Right atrium auricular region (tissue), 2 donors: ENCODE results near the gene PKP4. TPM values are rescaled to one million over a fixed set of nuclear protein-coding genes. Genes with fewer than 3 reads are reported as not detected.
A peak's percentile ranks its signal among the peaks of the same experiment; 100 is the strongest.

Experiments used
- DNase-seq: peaks from one replicate; pipeline ENCODE4 v3.0.0-alpha.2; 2019; ENCODE audit warnings: low spot score
- H3K27ac ChIP-seq, 2 donors: fragments of 200-600 bp; sonication (generic); 1 replicate in 1 of 2; 2 replicates in 1 of 2; pipeline ENCODE4 v1.5.1; 2016 to 2019
- H3K27me3 ChIP-seq, 2 donors: fragments of 200-600 bp; sonication (generic); one replicate each; pipeline versions ENCODE4 v1.5.1 to v1.6.0; 2017 to 2019
- H3K36me3 ChIP-seq: fragments of 200-600 bp; sonication (generic); one replicate; pipeline ENCODE4 v1.5.1; 2016
- H3K4me1 ChIP-seq, 2 donors: fragments of 200-600 bp; sonication (generic); one replicate each; pipeline versions ENCODE4 v1.5.1 to v1.6.0; 2017 to 2019
- H3K4me3 ChIP-seq, 2 donors: fragments of 200-600 bp; sonication (generic); 1 replicate in 1 of 2; 2 replicates in 1 of 2; pipeline ENCODE4 v1.5.1; 2017 to 2019; ENCODE audit warnings: mild to moderate bottlenecking in 1 of 2, moderate library complexity in 1 of 2
- H3K9me3 ChIP-seq, 2 donors: fragments of 200-600 bp; sonication (generic); one replicate each; pipeline ENCODE4 v1.5.1; 2019
- CTCF ChIP-seq, 2 donors: fragments of 200-600 bp; sonication (generic); IDR thresholded peaks; one replicate each; pipeline ENCODE4 v1.5.1; 2019; ENCODE audit warnings: antibody characterized with exemption in 2 of 2
- total RNA-seq, 2 donors: library from RNA; depleted of rRNA; stranded (reverse); fragments of >200 nt; gene quantifications; one replicate each; pipeline ENCODE4 v1.1.0, GENCODE V29; 2016

Gene PKP4
- total RNA-seq, 2 donors from 2014 or later, result 36.2 to 39.2 TPM

DNA sequence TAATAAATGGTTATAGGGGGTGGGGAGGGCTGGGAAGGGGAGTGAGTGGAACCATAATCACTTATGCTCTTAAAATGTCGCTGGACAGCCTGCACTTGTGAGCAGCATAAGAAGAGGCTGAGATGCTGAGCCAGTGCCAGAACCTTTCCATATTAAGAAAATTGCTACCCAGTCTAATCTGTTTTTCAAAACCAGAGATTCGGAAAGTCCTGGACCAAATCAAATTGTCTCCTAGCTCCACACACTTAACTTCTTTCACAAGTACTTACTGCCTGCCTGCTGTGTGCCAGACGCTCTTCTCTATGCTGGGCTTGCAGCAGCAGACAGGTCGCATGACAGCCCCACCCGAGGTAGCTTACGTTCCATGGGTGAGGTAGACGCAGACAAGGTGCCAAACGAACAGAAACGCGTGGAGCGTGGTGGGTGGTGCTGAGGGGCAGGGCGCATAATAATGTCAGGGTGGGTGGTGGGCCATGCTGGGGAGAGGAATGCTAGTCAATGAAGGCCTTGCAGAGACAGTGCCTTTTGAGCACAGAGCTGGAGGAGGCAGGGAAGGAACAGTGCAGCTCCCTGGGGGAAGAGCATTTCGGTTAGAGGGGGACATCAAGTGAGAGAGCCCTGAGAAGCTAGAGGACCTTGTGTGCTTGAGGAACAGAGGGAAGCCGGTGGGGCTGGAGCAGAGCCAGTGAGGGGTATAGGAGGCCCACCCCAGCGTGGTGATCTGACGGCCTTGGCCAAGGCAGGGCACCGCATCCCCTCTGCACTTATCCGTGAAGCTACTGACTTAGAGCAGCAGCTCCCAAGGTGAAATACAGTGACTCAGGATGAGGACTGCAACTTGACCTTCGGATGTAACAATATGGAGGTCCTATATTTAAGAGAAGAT is 214.9 kb downstream of the PKP4 start:
- H3K27ac ChIP-seq, result peak overlapping the region; percentile 25 to 56
- peaks cover 25% of the 10 kb centered on the region for H3K36me3 ChIP-seq

GRCh38 chr2:158676295-158676694 is 219.5 kb downstream of the PKP4 start:
- DNase-seq, result no peak
- Histone ChIP-seq H3K9me3 (no peaks in the 10 kb centered on the region), H3K4me1 (peaks cover 0 to 25% of the 10 kb centered on the region in 2 donors), H3K36me3 (peaks cover 41% of the 10 kb centered on the region), H3K4me3 (no peak overlapping the region), H3K27ac (peak overlapping the region; percentile 2 to 10), H3K27me3 (no peaks in the 10 kb centered on the region)
- no peak for TF ChIP-seq CTCF (IDR thresholded peaks at IDR 0.05)

More for the DNA sequence above, 214.9 kb downstream of the PKP4 start:
- no peaks in the 10 kb centered on the region for H3K27me3 ChIP-seq
- H3K4me1 ChIP-seq, result peaks cover 0 to 43% of the 10 kb centered on the region in 2 donors
- H3K9me3 ChIP-seq, result no peaks in the 10 kb centered on the region
- no peak overlapping the region for H3K4me3 ChIP-seq
- DNase-seq, result no peak
- TF ChIP-seq CTCF (IDR thresholded peaks at IDR 0.05), result no peak

- TF ChIP-seq CTCF (IDR thresholded peaks at IDR 0.05), result no peak
- no peaks in the 10 kb centered on the region for H3K9me3 ChIP-seq
- H3K4me1 ChIP-seq, result peaks cover 0 to 21% of the 10 kb centered on the region in 2 donors
- DNase-seq, result no peak
- H3K36me3 ChIP-seq, result peaks cover 41% of the 10 kb centered on the region
- H3K27ac ChIP-seq, result peak overlapping the region; percentile 2 to 10
- H3K27me3 ChIP-seq, result no peaks in the 10 kb centered on the region
- H3K4me3 ChIP-seq, result no peak overlapping the region
Measured at GRCh38 chr2:158676696-158677095, 219.9 kb downstream of the PKP4 start.

DNA sequence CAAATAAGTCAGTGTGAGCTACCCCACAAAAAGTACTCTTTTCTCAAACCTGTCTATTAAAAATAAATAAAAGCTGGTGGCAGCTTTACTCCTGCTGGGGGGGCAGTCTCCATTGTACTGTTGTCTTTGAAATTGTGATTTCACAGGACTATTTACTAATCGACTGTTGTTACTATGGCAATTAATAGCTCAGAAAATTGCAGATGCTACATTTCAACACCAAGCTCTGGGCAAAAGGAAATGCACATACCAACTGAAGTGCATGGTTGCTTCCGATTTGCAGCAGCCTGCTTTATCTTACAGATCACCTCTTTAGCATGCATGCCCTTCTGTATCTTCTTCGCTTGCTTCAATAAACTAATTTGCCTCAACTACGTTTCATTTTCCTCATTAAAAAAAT is 220.8 kb downstream of the PKP4 start:
- Histone ChIP-seq H3K36me3 (peaks cover 41% of the 10 kb centered on the region), H3K27me3 (no peaks in the 10 kb centered on the region), H3K9me3 (no peaks in the 10 kb centered on the region), H3K4me1 (peaks cover 0 to 19% of the 10 kb centered on the region in 2 donors), H3K4me3 (no peak overlapping the region), H3K27ac (no peak overlapping the region)
- DNase-seq, result no peak
- no peak for TF ChIP-seq CTCF (IDR thresholded peaks at IDR 0.05)

DNA sequence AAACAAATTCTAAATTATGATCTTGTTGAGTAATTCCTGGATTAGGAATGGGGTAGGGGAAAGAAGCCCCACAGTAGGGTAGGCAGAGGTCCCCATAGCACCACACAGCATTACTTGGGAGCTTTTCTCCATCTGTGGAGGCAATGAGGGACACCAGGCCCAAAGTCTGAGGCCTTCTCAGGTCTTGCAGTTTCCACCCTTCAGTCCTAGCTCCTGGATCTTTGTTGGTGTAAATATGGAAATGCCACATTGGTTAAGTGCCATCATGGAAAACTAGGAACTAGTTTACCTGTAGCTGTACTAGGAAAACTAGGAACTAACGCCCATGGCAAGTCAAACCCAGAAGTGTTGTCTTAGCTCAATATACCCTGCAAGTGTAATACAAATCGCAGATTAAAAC is 225.1 kb downstream of the PKP4 start:
- no peak overlapping the region for H3K27ac ChIP-seq
- H3K4me3 ChIP-seq, result no peak overlapping the region
- peaks cover 20% of the 10 kb centered on the region for H3K36me3 ChIP-seq
- no peak for TF ChIP-seq CTCF (IDR thresholded peaks at IDR 0.05)
- peaks cover 0 to 27% of the 10 kb centered on the region in 2 donors for H3K4me1 ChIP-seq
- H3K9me3 ChIP-seq, result no peaks in the 10 kb centered on the region
- H3K27me3 ChIP-seq, result no peaks in the 10 kb centered on the region
- no peak for DNase-seq
